ENCODE measurements around the gene GOLGA8B. TPM values are rescaled to one million over a fixed set of nuclear protein-coding genes. Genes with fewer than 3 reads are reported as not detected.
"Not testable (repeated sequence)": the region's sequence is repeated elsewhere in the genome, so short reads cannot be mapped to it uniquely, and the experiment has no call there.

Gene GOLGA8B
- total RNA-seq, 1 experiment from 2014 or later = 9.8 TPM

DNA sequence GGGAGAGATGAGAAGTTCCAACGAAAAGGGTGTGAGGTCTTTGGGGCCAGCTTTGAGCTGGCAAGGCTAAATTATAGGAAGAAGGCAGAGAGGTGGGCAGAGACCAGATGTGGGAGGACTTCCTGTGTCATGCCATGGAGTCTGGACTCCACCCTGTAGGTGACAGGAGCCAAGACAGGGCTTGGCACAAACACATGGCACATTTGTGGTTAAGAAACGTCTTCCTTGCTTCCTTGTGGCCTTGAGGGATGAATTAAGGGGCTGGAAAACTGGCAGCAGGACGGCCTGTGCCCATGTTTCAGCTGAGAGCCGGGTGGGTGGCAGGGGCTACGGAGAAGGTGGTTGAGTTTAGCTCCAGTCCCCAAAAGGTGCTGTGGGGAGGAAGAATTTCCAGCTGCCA lies 18.7 kb downstream of the GOLGA8B start:
- DNase-seq (ENCODE audit: low spot score) = not testable (repeated sequence)

DNA sequence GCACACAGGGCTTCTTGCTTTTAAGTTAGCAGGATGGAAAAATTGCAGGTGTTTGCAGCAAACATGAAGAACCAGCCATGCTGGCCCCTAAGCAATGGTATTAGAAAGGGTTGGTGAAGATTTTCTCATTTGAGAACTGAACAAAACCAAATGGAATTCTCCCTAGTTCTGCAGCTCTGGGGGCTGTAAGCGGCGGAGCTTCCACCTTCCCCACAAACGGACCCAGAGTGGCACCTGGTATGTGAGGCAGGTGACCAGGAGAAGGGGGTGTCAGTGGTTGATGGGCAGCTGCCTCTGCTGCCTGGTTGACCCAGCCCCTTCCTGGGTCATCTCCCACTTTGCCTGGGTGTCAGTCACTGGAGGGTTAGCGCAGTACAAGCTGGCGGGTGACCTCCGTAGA lies 22.6 kb downstream of the GOLGA8B start:
- not testable (repeated sequence) for DNase-seq (ENCODE audit: low spot score)

DNA sequence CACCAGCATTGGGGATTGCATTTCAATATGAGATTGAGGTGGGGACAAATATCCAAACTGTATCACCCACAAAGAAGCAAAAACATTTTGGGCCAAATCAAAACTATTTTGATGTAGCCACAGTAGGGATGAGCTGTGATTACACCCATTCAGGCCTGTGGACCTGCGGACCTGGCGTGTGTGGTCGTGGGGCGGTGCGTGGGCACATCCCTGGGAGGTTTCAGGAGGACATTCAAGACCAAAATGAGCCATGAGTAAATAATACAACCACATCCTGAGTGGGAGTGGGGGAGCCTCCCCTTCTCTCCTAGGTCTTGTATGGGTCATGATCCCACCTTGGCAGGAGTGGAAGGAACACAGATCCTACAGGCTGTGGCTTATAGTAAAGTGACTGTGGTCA lies 23.7 kb downstream of the GOLGA8B start:
- not testable (repeated sequence) for DNase-seq (ENCODE audit: low spot score)

DNA sequence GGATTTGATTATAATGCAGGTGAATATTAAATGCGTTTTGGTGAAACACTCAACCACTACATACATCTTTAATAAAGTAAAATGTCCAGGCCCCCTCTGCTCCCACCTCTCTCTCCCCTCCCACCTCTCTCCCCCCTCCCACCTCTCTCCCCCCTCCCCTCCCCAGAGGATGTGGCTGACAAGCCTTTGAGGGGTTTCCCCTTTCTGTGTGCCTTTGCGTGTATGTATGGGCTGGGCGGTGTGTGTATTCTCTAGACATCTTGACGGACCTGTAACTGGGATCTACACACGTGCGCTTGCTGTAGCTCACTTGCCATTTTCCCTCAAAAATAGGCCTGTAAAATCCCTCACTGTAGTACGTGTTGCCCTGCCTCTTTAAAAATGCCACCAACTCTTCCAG lies 28.3 kb downstream of the GOLGA8B start:
- not testable (repeated sequence) for DNase-seq (ENCODE audit: low spot score)

DNA sequence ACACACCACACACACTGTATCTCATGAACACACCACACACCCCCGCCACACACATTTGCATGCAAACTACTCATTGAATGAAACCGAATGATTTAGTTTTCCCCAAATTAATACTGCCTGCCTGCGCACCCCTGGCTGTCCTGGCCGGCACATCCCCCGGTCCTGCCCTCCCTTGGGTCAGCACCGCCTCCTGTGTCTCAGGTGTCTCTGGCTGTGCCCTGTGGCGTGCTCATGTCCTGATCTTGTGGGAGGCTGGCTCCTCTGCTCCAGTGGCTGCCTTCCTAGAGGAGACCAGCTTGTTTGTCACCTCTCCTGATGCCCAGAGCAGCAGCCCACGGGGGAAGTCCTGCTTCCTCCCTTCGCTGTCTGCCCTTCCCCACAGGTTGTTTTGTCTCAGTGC lies 28.7 kb downstream of the GOLGA8B start:
- not testable (repeated sequence) for DNase-seq (ENCODE audit: low spot score)

DNA sequence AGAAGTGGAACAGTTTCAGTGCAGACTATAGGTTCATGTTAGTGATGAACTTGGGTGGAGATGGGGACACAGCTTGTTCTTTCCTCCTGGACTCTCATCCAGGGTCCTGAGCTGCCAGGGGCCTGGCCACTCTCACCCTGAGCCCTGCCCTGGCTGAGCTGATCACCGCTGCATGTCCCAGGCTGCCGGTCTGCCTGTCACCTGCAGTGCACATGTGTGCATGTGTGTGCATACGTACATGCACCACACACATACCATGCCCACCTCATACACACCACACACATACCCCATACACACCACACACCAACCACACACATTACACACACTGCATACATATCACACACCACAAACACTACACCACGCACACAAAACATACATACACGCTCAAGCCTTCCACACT lies 29.3 kb downstream of the GOLGA8B start:
- not testable (repeated sequence) for DNase-seq (ENCODE audit: low spot score)

DNA sequence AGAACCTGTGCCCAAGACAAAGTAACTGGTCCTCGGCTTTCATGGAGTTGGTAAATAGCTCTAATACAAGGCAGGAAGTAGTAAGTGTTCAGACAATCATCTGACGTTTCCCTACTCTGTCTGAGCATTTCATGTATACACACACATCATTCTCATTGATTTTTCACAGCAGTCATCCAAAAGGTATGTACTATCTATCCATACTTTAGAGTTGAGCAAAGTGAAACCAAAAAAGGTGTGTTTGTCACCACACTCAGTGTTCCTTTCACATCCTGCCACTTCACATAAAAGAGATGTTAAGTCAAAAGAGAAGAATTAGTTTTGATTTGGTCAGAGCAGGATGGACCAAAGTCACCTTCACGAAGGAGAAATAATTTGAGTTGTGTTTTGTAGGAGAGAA lies 33.3 kb downstream of the GOLGA8B start:
- not testable (repeated sequence) for DNase-seq (ENCODE audit: low spot score)

DNA sequence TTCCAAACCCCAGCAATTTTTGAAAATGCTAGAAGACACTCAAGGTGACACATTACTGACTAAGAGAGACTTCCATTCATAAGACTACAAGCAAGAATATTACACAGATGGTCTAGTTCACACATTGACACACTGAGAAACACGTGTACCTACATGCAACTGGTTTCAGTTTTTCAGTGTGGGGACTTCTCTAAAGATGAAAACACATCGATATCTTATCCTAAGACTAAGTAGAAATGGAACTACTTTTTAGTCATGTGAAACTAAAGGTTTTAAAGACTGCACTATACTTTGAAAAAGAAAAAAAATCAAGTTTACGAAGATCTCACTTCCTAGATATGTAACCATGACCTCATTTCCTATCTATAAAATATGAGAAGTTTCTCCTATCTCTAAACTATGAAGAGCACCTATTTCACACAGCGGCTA lies 34.1 kb downstream of the GOLGA8B start:
- DNase-seq (ENCODE audit: low spot score) = not testable (repeated sequence)

DNA sequence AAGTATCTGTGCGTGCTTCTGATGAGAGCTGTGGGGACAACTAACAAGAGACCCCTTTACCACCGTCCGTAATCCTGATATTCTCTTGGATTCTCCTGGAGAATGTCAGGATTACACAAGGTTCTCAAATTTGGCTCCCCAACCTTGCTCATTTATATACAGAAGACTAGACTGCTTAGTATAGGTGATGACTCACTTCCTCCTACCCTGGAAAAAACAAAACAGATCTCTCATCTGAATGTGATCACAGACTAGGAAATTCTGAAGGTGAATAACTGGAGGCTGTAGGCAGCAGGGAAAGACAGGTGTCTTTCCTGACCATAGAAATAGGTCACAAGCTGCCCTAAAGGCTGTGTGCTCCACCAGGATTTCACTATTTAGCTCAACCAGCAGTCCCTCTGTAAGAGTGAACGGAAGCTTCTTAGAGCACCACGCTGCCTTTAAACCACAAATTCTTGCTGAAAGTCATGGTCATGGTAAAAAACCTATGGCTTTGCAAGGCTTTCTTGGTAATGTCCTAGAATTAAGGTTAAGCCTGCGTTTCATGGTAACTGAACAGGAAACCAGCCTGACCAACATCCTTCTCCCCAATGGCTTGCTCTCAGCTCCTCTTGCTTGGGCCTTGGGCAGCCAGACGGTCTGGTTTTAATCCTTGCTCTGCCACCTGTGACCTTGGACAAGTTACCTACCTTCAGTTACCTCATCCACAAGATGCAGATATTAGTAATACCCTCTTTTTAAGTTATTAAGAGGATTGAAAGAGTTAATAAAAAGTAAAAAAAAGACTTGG lies 39.4 kb downstream of the GOLGA8B start:
- not testable (repeated sequence) for DNase-seq (ENCODE audit: low spot score)

DNA sequence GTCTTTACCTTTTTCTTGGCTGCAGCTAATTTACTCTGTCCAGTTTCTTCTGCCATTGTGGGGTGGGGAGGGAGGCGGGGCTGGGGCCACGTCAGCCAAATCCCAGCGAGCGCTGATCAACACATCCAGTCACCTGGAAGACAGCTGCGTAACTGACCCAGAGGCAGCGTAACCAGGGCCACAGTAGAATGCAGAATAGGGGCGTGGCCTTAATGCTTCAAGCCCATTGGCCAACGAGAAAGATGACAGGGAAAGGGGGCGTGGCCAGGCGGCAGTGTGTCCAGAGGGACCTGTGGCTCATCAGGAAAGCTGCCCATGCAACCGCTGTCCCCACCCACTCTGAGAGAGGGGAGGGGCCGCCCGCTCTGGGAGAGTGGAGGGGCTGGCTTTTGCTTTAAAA lies 47.6 kb downstream of the GOLGA8B start:
- not testable (repeated sequence) for DNase-seq (ENCODE audit: low spot score)

Small RNAs within 50 kb of the gene (small RNA-seq; reads per million reads assigned to genes)
- gene RF00425 = 0.29 reads per million

Other genes with a start within 250 kb of the GOLGA8B start
- gene SLC12A6, start 245.9 kb downstream of the GOLGA8B start, total RNA-seq (2014; rRNA removed; shearing (Covaris generic)) = 5.4 and 5.5 TPM in 2 replicates
- 230 and 253 TPM in 2 replicates for gene NOP10, start 240.5 kb downstream of the GOLGA8B start, total RNA-seq (2014; rRNA removed; shearing (Covaris generic))
- not detected in 2 replicates for gene NUTM1, start 240.3 kb downstream of the GOLGA8B start, total RNA-seq (2014; rRNA removed; shearing (Covaris generic))
- gene LPCAT4, start 216.5 kb downstream of the GOLGA8B start, total RNA-seq (2014; rRNA removed; shearing (Covaris generic)) = 47.7 and 72.8 TPM in 2 replicates
- gene GOLGA8A, start 145.8 kb downstream of the GOLGA8B start, total RNA-seq (2014; rRNA removed; shearing (Covaris generic)) = 16.4 and 22.0 TPM in 2 replicates
- not detected in 2 replicates for gene GJD2, start 171.3 kb upstream of the GOLGA8B start, total RNA-seq (2014; rRNA removed; shearing (Covaris generic))
- not detected in 2 replicates for gene ACTC1, start 211.9 kb upstream of the GOLGA8B start, total RNA-seq (2014; rRNA removed; shearing (Covaris generic))